ENCODE results near the gene RANBP17. TPM values are rescaled to one million over a fixed set of nuclear protein-coding genes. Genes with fewer than 3 reads are reported as not detected.
"Not testable (repeated sequence)": the region's sequence is repeated elsewhere in the genome, so short reads cannot be mapped to it uniquely, and the experiment has no call there.

RANBP17 gene
- total RNA-seq, 1 donor from 2014 or later = 12.3 TPM

DNA sequence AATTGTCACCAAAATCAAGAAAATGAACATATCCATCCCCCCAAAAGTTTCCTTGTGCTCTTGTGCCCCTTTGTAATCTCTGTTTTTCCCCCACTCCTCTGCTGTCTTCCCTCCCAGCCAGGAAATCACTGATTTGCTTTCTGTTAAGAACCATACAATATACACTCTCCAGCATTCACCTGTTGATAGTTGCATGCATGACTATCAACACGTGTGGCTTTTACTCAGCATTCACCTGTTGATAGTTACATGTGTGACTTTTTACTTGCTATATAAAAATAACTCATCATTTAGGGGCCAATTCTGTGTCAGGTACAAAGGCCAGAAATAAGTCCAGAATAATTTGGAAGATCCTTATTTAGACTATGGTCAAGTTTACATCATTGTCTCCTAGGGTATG lies 6.0 kb downstream of the RANBP17 start:
- DNase-seq (ENCODE audit: low read depth, low spot score) = no peak

DNA sequence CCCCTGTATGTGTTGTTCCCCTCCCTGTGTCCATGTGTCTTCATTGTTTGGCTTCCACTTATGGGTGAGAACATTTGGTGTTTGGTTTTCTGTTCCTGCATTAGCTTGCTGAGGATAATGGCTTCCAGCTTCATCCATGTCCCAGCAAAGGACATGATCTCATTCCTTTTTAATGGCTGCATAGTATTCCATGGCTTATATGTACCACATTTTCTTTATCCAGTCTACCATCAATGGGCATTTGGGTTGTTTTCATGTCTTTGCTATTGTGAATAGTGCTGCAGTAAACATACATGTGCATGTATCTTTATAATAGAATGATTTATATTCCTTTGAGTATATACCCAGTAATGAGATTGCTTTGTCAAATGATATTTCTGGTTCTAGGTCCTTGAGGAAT lies 8.6 kb downstream of the RANBP17 start:
- DNase-seq (ENCODE audit: low read depth, low spot score) = not testable (repeated sequence)

DNA sequence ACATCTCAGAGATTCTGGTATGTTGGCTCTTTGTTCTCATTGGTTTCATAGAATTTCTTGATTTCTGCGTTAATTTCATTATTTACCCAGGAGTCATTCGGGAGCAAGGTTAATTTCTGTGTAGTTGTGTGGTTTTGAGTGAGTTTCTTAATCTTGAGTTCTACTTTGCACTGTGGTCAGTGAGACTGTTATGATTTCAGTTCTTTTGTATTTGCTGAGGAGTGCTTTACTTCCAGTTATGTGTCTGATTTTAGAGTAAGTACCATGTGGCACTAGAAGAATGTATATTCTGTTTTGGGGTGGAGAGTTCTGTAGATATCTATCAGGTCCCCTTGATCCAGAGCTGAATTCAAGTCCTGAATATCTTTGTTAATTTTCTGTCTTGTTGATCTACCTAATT lies 12.2 kb downstream of the RANBP17 start:
- no peak for DNase-seq (ENCODE audit: low read depth, low spot score)

DNA sequence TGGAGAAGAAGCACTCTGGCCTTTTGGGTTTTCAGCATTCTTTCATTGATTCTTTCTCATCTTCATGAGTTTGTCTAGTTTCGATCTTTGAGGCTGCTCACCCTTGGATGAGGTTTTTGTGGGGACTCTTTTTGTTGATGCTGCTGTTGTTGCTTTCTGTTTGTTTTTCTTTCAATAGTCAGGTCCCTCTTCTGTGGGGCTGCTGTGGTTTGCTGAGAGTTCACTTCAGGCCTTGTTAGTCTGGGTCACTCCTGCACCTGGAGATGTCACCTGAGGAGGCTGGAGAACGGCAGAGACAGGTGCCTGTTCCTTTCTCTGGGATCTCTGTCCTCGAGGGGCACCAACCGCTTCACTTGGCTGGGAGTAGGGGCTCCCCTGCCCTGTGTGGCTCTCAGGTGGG lies 14.0 kb downstream of the RANBP17 start:
- DNase-seq (ENCODE audit: low read depth, low spot score) = no peak

DNA sequence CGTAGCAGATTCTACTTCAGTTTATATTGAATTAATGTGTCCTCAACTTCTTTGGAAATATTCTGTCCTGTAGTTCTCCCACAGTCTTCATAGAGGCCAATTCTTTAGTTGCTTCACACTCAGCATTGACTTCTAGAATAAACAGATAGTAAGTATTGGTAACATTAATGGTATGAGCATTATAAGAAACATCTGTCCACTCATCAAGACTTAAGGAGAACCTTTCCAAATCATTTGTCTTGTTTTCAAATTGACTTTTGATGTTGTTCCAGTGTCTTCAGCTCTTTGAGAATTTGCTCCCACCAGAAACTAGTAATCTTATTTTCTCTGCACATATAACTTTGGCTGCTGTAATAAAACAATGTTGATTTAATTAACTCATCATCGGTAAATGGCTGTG lies 18.3 kb downstream of the RANBP17 start:
- no peak for DNase-seq (ENCODE audit: low read depth, low spot score)

DNA sequence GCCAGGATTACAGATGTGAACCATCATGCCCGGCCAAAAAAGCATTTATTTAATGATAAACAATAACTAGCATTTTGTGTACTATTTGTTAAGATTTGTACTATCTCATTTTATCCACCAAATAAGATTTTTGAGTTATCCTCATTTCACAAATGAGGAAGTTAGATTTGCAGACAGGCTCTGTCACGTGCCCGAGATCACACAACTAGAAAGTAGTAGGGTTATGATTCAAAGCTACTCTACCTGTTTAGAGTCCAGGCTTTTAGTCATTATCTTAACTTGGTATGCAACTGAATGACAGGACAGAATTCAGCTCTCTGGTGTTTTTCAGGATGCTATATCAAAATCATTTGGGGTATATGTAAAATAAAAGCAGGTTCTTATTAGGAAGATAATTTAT lies 20.5 kb downstream of the RANBP17 start:
- DNase-seq (ENCODE audit: low read depth, low spot score) = no peak

DNA sequence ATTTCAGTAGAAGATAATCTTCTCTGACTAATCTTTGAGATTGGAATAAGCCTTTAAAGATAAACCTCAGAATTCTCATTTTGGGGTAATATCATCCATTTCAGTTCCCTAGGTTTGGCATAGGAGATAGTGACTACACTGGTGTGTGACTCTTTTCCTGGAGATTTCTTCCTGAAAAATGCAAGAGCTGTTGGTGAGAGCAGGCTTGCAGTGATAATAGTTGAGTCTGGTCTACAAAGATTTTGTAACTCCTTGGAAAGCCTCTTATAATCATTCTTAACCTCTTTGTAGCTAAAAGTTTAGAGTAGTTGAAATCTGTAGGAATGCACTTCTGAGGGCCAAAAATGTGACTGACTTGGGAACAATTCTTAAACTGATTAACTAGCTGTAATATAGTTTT lies 23.4 kb downstream of the RANBP17 start:
- no peak for DNase-seq (ENCODE audit: low read depth, low spot score)

DNA sequence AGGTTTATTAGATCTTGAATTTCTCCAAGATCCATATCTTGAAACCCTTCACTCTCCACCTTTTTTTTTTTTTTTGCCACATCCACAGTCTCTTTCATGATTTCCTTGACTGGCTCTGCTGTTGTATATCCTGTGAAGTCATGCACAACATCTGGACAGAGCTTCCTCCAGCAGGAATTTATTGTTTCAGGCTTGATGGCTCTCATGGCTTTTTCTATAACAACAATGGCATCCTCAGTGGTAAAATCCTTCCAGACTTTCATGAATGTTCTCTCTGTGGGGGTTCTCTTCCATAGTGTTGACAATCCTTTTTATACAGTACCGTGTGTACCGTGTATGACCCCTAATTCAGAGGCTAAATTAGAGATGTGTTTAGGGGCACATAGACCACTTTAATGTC lies 24.0 kb downstream of the RANBP17 start:
- peak; percentile 36 for DNase-seq (ENCODE audit: low read depth, low spot score)

DNA sequence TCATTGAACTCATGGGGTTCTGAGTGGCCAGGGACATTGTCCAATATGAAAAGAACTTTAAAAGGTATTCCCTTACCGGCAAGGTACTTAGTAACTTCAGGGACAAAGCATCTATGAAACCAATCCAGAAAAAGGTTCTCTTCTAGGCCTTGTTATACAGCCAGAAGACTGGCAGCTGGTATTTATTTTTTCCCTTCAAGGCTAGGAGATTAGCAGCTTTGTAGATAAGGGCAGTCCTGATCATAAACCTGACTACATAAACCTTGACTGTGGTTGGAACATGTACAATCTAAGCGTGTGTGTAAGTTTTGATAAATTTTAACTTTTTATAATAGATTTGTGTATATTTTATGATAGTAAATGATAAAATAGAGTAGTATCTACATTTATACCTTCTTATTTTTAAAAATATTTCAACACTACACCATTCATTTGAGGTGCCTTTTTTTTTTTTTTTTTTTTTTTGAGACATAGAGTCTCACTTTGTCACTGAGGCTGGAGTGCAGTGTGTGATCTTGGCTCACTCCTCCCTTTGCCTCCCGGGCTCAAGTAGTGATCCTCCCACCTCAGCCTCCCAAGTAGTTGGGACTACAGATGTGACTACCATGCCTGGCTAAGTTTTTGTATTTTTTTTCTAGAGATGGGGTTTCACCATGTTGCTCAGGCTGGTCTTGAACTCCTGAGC lies 24.5 kb downstream of the RANBP17 start:
- DNase-seq (ENCODE audit: low read depth, low spot score) = no peak

DNA sequence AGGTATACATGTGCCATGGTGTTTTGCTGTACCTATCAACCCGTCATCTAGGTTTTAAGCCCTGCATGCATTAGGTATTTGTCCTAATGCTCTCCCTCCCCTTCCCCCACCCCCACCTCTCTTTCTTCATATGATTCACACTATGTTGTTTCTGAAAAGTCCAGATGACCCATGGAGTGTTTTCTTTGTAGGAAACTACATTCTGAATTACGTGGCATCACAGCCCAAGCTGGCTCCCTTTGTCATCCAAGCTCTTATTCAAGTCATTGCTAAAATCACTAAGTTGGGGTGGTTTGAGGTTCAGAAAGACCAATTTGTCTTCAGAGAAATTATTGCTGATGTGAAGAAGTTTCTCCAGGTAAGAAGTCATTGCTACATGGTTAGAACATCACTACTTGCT lies 30.4 kb downstream of the RANBP17 start:
- peak; percentile 11 for DNase-seq (ENCODE audit: low read depth, low spot score)

DNA sequence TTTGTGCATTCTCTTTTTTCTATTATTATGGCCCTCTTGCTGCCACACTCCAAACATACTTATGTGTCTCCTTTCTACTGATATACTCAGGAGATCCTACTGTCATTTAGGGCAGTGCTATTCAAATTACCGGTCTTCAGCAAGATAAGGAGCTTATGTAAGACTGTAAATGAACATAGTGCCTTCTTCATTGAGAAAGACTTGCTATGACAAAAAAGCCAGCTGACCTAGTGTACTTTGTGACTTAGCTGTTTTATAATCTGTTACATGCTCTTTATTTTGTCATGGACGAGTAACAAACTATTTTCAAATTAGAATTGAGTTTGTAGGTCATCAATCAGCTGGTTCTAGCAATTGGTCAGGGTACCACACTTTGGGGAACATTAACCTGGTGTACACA lies 32.8 kb downstream of the RANBP17 start:
- DNase-seq (ENCODE audit: low read depth, low spot score) = no peak

DNA sequence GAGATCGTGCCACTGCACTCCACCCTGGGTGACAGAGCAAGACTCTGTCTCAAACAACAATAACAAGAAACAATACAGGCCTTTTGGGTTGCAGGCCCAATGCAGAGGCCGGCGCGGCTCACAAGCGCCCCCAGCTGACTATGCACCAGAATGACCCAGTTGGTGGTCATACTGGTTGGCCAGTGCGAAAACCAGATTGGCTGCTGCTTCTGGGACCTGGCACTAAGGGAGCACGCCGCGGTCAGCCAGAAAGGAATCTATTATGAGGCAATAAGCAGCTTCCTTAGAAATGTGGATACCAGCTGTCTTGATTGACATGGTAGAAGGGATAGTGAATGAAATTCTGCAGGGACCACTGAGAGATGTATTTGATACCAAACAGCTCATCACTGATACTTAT lies 35.0 kb downstream of the RANBP17 start:
- no peak for DNase-seq (ENCODE audit: low read depth, low spot score)

DNA sequence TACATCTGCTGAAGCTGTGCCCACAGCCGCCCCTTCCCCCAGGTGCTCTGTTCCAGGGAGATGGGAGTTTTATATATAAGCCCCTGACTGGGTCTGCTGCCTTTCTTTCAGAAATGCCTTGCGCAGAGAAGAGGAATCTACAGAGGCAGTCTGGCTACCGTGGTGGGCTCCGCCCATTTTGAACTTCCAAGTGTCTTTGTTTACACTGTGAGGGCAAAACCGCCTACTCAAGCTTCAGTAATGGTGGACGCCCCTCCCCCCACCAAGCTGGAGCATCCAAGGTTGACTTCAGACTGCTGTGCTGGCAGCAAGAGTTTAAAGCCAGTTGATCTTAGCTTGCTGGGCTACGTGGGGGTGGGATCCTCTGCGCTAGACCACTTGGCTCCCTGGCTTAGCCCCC lies 41.3 kb downstream of the RANBP17 start:
- DNase-seq (ENCODE audit: low read depth, low spot score) = no peak

DNA sequence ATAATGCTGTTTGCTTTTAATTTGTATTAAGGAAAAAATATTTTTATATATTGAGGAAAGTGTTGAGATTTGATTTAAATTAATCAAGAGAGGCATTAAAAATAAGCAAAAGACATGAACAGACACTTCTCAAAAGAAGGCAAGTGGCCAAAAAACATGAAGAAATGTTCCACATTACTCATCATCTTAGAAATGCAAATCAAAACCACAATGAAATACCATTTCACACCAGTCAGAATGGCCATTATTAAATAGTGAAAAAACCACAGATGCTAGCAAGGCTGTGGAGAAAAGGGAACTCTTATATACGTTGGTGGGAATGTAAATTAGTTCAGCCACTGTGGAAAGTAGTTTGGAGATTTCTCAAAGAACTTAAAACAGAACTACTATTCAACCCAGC lies 45.9 kb downstream of the RANBP17 start:
- no peak for DNase-seq (ENCODE audit: low read depth, low spot score)

DNA sequence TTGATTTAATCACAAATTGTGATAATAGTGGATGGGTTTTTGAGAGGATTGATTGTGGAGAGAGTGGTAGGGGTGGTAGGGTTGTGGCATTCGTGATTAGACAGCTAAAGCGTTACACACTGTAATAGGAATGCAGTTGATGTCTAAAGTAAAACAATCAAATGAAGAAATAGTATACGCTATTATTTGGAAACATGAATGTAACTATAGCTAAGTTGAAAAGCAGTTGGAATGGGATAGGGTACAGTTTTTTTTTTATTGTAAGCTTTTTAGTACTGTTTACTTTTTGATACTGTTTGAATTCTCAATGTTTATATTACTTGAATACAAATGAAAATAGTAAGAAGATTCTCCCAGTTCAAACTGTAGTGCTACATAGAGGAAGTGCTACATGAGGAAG lies 51.8 kb downstream of the RANBP17 start:
- no peak for DNase-seq (ENCODE audit: low read depth, low spot score)

DNA sequence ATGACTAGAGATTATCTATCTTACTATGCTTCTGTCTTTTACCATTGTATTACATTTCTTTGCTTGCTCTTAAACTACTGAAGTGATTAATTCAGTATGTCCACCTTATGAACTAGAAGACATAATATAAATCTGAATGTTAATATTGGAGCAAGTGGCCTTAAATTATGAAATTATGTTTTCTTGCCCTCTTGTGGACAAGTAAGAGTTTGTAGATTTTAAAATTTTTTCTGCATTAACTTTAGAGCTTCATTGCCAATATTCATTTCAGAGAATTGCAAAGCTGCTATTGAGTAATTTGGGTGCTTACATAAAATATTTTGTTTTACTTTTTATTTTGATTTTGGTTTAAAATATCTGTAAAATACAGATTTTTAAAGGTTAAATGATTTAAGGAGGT lies 55.3 kb downstream of the RANBP17 start:
- no peak for DNase-seq (ENCODE audit: low read depth, low spot score)

DNA sequence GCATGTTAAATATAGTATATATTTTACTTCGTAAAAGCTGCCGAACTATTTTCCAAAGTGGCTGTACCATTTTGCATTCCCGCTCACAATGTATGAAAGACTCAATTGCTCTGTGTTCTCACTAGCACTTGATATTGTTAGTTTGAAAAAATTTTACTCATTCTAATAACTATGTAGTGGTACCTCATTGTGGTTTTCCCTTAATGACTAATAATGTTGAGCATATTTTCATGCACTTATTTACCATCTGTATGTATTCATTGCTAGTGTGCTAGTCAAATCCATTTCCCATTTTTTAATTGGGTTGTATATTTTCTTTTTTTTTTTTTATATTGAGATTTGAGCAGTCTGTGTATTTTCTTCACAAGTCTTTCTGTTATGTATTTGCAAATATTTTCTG lies 58.4 kb downstream of the RANBP17 start:
- DNase-seq (ENCODE audit: low read depth, low spot score) = no peak

DNA sequence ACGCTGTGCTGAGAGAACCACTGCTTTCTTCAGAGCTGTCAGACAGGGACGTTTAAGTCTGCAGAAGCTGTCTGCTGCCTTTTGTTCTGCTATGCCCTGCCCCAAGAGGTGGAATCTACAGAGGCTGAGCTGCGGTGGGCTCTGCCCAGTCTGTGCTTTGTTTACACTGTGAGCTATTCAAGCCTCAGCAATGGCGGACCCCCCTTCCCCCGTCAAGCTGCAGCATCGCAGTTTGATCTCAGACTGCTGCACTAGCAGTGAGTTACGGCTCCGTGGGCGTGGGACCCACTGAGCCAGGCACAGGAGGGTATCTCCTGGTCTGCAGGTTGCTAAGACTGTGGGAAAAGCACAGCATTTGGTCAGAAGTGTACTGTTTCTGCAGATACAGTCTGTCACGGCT lies 60.5 kb downstream of the RANBP17 start:
- not testable (repeated sequence) for DNase-seq (ENCODE audit: low read depth, low spot score)

DNA sequence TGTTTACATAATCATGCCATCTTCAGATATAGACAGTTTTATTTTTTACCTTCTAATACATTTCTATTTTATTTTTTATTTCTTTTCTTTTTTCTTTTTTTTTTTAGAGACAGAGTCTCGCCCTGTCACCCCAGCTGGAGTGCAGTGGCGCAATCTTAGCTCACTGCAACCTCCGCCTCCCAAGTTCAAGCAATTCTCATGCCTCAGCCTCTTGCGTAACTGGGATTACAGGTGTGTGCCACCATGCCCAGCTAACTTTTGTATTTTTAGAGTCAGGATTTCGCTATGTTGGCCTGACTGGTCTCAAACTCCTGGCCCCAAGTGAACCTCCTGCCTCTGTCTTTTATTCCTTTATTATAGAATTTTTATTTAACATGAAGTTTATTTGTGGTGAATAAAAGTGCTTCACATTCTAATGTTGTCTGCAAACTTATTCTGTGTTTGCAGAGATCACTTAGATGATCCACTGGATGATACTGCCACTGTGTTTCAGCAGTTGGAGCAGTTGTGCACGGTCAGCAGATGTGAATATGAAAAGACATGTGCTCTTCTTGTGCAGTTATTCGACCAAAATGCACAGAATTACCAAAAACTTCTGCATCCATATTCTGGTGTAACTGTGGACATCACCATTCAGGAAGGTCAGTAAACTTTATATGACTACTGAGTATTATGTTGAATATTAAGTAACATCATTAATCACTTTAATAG lies 62.2 kb downstream of the RANBP17 start:
- no peak for DNase-seq (ENCODE audit: low read depth, low spot score)

DNA sequence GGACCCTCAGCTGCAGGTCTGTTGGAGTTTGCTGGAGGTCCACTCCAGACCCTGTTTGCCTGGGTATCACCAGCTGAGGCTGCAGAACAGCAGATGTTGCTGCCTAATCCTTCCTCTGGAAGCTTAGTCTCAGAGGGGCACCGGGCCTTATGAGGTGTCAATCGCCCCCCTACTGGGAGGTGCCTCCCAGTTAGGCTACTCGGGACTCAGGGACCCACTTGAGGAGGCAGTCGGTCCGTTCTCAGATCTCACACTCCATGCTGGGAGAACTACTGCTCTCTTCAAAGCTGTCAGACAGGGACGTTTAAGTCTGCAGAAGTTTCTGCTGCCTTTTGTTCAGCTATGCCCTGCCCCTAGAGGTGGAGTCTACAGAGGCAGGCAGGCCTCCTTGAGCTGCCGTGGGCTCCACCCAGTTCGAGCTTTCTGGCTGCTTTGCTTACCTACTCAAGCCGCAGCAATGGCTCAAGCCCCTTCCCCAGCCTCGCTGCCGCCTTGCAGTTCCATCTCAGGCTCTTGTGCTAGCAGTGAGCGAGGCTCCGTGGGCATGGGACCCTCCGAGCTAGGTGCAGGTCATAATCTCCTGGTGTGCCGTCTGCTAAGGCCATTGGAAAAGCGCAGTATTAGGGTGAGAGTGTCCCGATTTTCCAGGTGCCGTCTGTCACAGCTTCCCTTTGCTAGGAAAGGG lies 73.9 kb downstream of the RANBP17 start:
- not testable (repeated sequence) for DNase-seq (ENCODE audit: low read depth, low spot score)

DNA sequence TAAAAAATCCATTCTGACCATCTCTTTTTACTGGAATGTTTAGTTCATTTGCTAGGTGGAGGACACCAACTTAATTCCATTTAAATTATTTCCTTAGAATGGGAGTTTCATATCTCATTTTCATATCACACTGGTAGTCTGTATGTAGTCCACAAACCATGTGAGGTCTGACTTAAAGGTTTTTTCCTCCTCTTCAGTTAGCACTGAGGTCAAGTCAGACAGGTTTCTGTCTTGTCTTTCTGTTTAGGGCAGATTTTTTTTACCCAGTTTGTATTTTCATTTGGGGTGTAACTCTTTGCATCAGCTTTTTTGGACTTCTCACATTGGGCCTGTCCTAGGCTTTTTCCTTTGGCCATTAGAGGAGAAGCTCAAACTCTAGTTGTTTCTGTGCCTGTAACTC lies 75.3 kb downstream of the RANBP17 start:
- no peak for DNase-seq (ENCODE audit: low read depth, low spot score)

DNA sequence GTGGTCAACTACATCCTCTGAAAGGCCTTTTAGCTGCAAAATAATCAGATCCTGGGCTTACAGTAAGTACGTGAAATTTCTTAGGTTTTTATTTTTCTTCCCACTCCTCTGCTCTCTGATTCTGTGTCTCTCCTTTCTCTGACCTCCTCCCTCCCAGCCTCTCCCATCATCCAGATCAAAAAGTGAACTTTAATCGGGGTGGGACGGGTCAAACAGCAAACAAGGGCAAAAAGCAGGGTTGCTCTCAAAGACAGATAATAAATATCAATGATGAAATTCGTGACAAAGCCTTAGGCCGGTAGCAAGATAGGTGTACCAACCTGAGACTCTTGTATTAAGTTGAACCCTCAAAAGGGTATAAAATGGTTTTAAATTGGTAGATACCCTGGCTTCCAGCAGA lies 76.1 kb downstream of the RANBP17 start:
- no peak for DNase-seq (ENCODE audit: low read depth, low spot score)

DNA sequence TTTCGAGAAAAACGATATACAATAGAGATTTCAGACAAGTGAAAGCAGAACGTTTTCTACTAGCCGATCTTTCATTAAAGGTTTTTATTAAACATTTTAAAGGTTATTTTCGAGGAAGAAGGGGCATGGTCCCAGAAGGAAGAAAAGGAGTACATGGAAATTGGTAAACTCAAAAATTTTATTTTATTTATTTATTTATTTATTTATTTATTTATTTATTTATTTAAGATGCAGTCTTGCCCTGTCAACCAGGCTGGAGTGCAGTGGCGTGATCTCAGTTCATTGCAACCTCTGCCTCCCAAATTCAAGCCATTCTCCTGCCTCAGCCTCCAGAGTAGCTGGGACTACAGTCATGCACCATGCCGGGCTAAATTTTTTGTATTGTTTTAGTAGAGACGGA lies 77.4 kb downstream of the RANBP17 start:
- DNase-seq (ENCODE audit: low read depth, low spot score) = no peak

All from pulmonary artery endothelial cell (primary cell).